ENCODE measurements around the gene LIPK.
A peak's percentile ranks its signal among the peaks of the same experiment; 100 is the strongest.

Gene LIPK

DNA sequence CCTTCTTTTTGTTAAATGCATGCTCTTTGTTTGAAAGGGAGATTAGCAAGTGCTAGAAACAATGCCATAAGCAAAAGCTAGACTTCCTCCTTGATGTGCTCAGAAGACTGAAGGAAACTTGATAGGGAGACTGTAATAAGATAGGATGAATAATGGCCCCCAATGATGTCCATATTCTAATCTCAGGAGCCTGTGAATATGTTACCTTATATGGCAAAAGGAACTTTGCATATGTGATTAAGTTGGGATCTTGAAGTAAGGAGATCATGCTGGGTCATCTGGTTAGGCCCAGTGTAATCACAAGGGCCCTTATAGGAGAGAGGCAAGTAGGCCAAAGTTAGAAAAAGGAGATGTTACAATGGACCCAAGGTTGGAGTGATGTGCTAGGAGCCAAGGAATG is 82.9 kb downstream of the LIPK start:
- no peaks in the 10 kb centered on the region for H3K79me2 ChIP-seq (ENCODE audit: insufficient read depth, low read length)
- H3K4me3 ChIP-seq (ENCODE audit: low read depth, low read length, poor library complexity, severe bottlenecking), result no peak overlapping the region
- no peaks in the 10 kb centered on the region for H3K9me3 ChIP-seq (ENCODE audit: low read length)
- H3K36me3 ChIP-seq (ENCODE audit: insufficient read depth, low read length), result no peaks in the 10 kb centered on the region
- H3K4me2 ChIP-seq (ENCODE audit: low read length), result no peak overlapping the region
- no peaks in the 10 kb centered on the region for H3K9me2 ChIP-seq (ENCODE audit: low read depth, low read length)
- no peak for TF ChIP-seq EZH2 (IDR thresholded peaks at IDR 0.05; ENCODE audit: borderline replicate concordance, low read length)
- TF ChIP-seq, protein P1, sequence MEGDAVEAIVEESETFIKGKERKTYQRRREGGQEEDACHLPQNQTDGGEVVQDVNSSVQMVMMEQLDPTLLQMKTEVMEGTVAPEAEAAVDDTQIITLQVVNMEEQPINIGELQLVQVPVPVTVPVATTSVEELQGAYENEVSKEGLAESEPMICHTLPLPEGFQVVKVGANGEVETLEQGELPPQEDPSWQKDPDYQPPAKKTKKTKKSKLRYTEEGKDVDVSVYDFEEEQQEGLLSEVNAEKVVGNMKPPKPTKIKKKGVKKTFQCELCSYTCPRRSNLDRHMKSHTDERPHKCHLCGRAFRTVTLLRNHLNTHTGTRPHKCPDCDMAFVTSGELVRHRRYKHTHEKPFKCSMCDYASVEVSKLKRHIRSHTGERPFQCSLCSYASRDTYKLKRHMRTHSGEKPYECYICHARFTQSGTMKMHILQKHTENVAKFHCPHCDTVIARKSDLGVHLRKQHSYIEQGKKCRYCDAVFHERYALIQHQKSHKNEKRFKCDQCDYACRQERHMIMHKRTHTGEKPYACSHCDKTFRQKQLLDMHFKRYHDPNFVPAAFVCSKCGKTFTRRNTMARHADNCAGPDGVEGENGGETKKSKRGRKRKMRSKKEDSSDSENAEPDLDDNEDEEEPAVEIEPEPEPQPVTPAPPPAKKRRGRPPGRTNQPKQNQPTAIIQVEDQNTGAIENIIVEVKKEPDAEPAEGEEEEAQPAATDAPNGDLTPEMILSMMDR (IDR thresholded peaks at IDR 0.05; ENCODE audit: low read length), result no peak
- H3K27me3 ChIP-seq (ENCODE audit: insufficient read depth, low read length), result no peaks in the 10 kb centered on the region
- no peak overlapping the region for H2AFZ ChIP-seq (ENCODE audit: low read length)
- no peak overlapping the region for H3K27ac ChIP-seq (ENCODE audit: low read depth, low read length, poor library complexity, severe bottlenecking)
- no peaks in the 10 kb centered on the region for H3K4me1 ChIP-seq (ENCODE audit: insufficient read depth, low read length, severe bottlenecking)
- no peaks in the 10 kb centered on the region for H4K20me1 ChIP-seq (ENCODE audit: insufficient read depth, low read length)
- no peak overlapping the region for H3K9ac ChIP-seq (ENCODE audit: low read length)
- H3F3A ChIP-seq (ENCODE audit: insufficient read depth, low read length), result no peaks in the 10 kb centered on the region

DNA sequence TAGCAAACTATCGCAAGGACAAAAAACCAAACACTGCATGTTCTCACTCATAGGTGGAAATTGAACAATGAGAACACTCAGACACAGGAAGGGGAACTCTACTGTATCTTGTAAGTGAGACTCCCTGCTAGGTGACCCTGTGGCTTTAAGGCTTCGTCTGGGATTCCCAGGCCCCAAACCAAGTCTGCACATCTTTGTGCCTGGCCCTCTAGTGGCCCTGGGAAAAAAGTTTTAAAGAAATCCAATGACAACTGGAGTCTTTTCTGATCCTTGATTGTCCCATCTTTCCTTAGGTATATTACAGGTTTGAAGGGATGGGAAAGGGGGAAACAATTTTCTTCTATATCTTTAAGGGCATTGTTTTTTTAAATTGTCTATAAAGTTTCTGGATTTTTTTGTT is 85.9 kb downstream of the LIPK start:
- Histone ChIP-seq H2AFZ (ENCODE audit: low read length) (no peak overlapping the region), H3K79me2 (ENCODE audit: insufficient read depth, low read length) (no peaks in the 10 kb centered on the region), H3K9me3 (ENCODE audit: low read length) (no peaks in the 10 kb centered on the region), H3K9ac (ENCODE audit: low read length) (no peak overlapping the region), H4K20me1 (ENCODE audit: insufficient read depth, low read length) (no peaks in the 10 kb centered on the region), H3K27me3 (ENCODE audit: insufficient read depth, low read length) (no peaks in the 10 kb centered on the region), H3K36me3 (ENCODE audit: insufficient read depth, low read length) (no peaks in the 10 kb centered on the region), H3K27ac (ENCODE audit: low read depth, low read length, poor library complexity, severe bottlenecking) (no peak overlapping the region), H3K4me1 (ENCODE audit: insufficient read depth, low read length, severe bottlenecking) (no peaks in the 10 kb centered on the region), H3K4me3 (ENCODE audit: low read depth, low read length, poor library complexity, severe bottlenecking) (no peak overlapping the region), H3K9me2 (ENCODE audit: low read depth, low read length) (no peaks in the 10 kb centered on the region), H3K4me2 (ENCODE audit: low read length) (no peak overlapping the region), H3F3A (ENCODE audit: insufficient read depth, low read length) (no peaks in the 10 kb centered on the region)
- TF ChIP-seq EZH2 (IDR thresholded peaks at IDR 0.05; ENCODE audit: borderline replicate concordance, low read length), result no peak
- TF ChIP-seq, protein P1 (IDR thresholded peaks at IDR 0.05; ENCODE audit: low read length), result peak; percentile 33

DNA sequence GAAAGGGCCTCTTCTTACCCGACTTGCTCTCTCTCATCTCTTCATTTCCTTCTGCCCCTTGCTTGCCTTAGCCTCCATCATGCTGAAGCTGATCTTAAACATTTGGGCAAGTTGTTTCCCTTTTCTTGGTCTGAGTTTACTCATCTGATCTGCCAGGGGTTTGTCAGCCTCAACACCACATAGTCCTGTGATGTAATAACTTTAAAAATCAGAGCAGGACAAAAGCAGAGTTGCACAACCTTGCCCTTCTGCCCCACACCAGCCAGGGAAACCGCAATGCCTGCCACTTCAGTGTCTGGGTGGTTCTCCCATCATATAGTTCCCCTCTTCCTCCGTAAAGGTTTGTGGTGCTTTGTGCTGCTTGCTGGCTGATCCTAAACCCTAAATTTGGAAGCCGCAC is 86.6 kb downstream of the LIPK start:
- Histone ChIP-seq H4K20me1 (ENCODE audit: insufficient read depth, low read length) (no peaks in the 10 kb centered on the region), H3K9ac (ENCODE audit: low read length) (no peak overlapping the region), H3K9me3 (ENCODE audit: low read length) (no peaks in the 10 kb centered on the region), H2AFZ (ENCODE audit: low read length) (no peak overlapping the region), H3F3A (ENCODE audit: insufficient read depth, low read length) (no peaks in the 10 kb centered on the region), H3K27ac (ENCODE audit: low read depth, low read length, poor library complexity, severe bottlenecking) (no peak overlapping the region), H3K9me2 (ENCODE audit: low read depth, low read length) (no peaks in the 10 kb centered on the region), H3K4me3 (ENCODE audit: low read depth, low read length, poor library complexity, severe bottlenecking) (no peak overlapping the region), H3K4me2 (ENCODE audit: low read length) (no peak overlapping the region), H3K79me2 (ENCODE audit: insufficient read depth, low read length) (no peaks in the 10 kb centered on the region), H3K4me1 (ENCODE audit: insufficient read depth, low read length, severe bottlenecking) (no peaks in the 10 kb centered on the region), H3K27me3 (ENCODE audit: insufficient read depth, low read length) (no peaks in the 10 kb centered on the region), H3K36me3 (ENCODE audit: insufficient read depth, low read length) (no peaks in the 10 kb centered on the region)
- TF ChIP-seq, protein P1 (IDR thresholded peaks at IDR 0.05; ENCODE audit: low read length), result no peak
- TF ChIP-seq EZH2 (IDR thresholded peaks at IDR 0.05; ENCODE audit: borderline replicate concordance, low read length), result no peak
